SK-N-SH treated with all-trans-retinoic acid at 6 μM for 48 hours (cell line): ENCODE data around the gene CDCA5.

ENCODE experiments used
- ATAC-seq: fragments of 200-7000 bp; cut with Tn5 transposase; 3 replicates; pipeline ENCODE4 v1.9.1; 2020; ENCODE audit warnings: mild to moderate bottlenecking, moderate library complexity
- BACH2 ChIP-seq: fragments of 250-450 bp; sonication (Bioruptor Pico); IDR thresholded peaks from 2 replicates; pipeline ENCODE4 v1.9.0; 2021; ENCODE audit warnings: mild to moderate bottlenecking, borderline replicate concordance
- CREB5 ChIP-seq: fragments of 250-450 bp; sonication (Bioruptor Pico); IDR thresholded peaks from 2 replicates; pipeline ENCODE4 v1.5.1; 2020; ENCODE audit warnings: low read depth, mild to moderate bottlenecking, moderate library complexity
- CSRNP3 ChIP-seq: fragments of 250-450 bp; sonication (Bioruptor Pico); IDR thresholded peaks from 2 replicates; pipeline ENCODE4 v1.5.1; 2021; ENCODE audit warnings: mild to moderate bottlenecking, moderate library complexity
- ESRRG ChIP-seq: fragments of 250-450 bp; sonication (Bioruptor Pico); IDR thresholded peaks from 2 replicates; pipeline ENCODE4 v1.6.1; 2021; ENCODE audit warnings: mild to moderate bottlenecking
- ISL1 ChIP-seq: fragments of 250-450 bp; sonication (Bioruptor Pico); IDR thresholded peaks from 2 replicates; pipeline ENCODE4 v2.1.2; 2022; ENCODE audit warnings: mild to moderate bottlenecking, moderate library complexity
- OSR1 ChIP-seq: fragments of 250-450 bp; sonication (Bioruptor Pico); IDR thresholded peaks from 2 replicates; pipeline ENCODE4 v1.8.0; 2022; ENCODE audit warnings: moderate library complexity, mild to moderate bottlenecking, inconsistent platforms
- PATZ1 ChIP-seq: fragments of 250-450 bp; sonication (Bioruptor Pico); IDR thresholded peaks from 2 replicates; pipeline ENCODE4 v1.8.0; 2020; ENCODE audit warnings: mild to moderate bottlenecking, moderate library complexity, borderline replicate concordance
- POU6F1 ChIP-seq: fragments of 250-450 bp; sonication (Bioruptor Pico); IDR thresholded peaks from 2 replicates; pipeline ENCODE4 v1.8.0; 2021; ENCODE audit warnings: low read depth, mild to moderate bottlenecking, moderate library complexity, borderline replicate concordance
- RARB ChIP-seq: fragments of 250-450 bp; sonication (Bioruptor Pico); IDR thresholded peaks from 2 replicates; pipeline ENCODE4 v1.8.0; 2021; ENCODE audit warnings: mild to moderate bottlenecking, moderate library complexity
- SNAI2 ChIP-seq: fragments of 250-450 bp; sonication (Bioruptor Pico); IDR thresholded peaks from 2 replicates; pipeline ENCODE4 v1.5.0; 2020; ENCODE audit warnings: mild to moderate bottlenecking, moderate library complexity
- TCF4 ChIP-seq: fragments of 250-450 bp; sonication (Bioruptor Pico); IDR thresholded peaks from 2 replicates; pipeline ENCODE4 v1.8.0; 2021; ENCODE audit warnings: mild to moderate bottlenecking, moderate library complexity, borderline replicate concordance
- TOX ChIP-seq: fragments of 250-450 bp; sonication (Bioruptor Pico); IDR thresholded peaks from 2 replicates; pipeline ENCODE4 v1.8.0; 2021; ENCODE audit warnings: mild to moderate bottlenecking, moderate library complexity, borderline replicate concordance
- TSHZ2 ChIP-seq: fragments of 250-450 bp; sonication (Bioruptor Pico); IDR thresholded peaks from 2 replicates; pipeline ENCODE4 v1.5.0; 2020; ENCODE audit warnings: mild to moderate bottlenecking, moderate library complexity
- ZC3H10 ChIP-seq: fragments of 250-450 bp; sonication (Bioruptor Pico); IDR thresholded peaks from 2 replicates; pipeline ENCODE4 v1.5.1; 2021; ENCODE audit warnings: mild to moderate bottlenecking, moderate library complexity
- ZFP3 ChIP-seq: fragments of 250-450 bp; sonication (Bioruptor Pico); IDR thresholded peaks from 2 replicates; pipeline ENCODE4 v1.5.0; 2020; ENCODE audit warnings: mild to moderate bottlenecking, moderate library complexity
- ZFP30 ChIP-seq: fragments of 450-650 bp; formaldehyde crosslinking; IDR thresholded peaks from 2 replicates; pipeline ENCODE4 v1.5.0; 2022; ENCODE audit warnings: mild to moderate bottlenecking, moderate library complexity
- ZNF565 ChIP-seq: fragments of 450-650 bp; formaldehyde crosslinking; conservative IDR thresholded peaks from 2 replicates; pipeline ENCODE4 v1.5.0; 2020; ENCODE audit warnings: low read depth, mild to moderate bottlenecking, moderate library complexity
- ZNF70 ChIP-seq: fragments of 450-650 bp; formaldehyde crosslinking; IDR thresholded peaks from 2 replicates; pipeline ENCODE4 v1.5.0; 2020; ENCODE audit warnings: mild to moderate bottlenecking, moderate library complexity
- ZNF8 ChIP-seq: fragments of 450-650 bp; formaldehyde crosslinking; IDR thresholded peaks from 2 replicates; pipeline ENCODE4 v1.5.0; 2020; ENCODE audit warnings: mild to moderate bottlenecking, moderate library complexity

CDCA5 gene

GRCh38 chr11:65083134-65083833 is 556 bp downstream of the CDCA5 start:
- TF ChIP-seq ESRRG: no peak
- no peak for TF ChIP-seq ZC3H10 (CRISPR knock-in tag)
- TF ChIP-seq ZFP30 (CRISPR knock-in tag): no peak
- TF ChIP-seq TCF4: no peak
- TF ChIP-seq TSHZ2: no peak
- TF ChIP-seq ZNF70 (CRISPR knock-in tag): no peak
- no peak for TF ChIP-seq ZNF8
- no peak for TF ChIP-seq POU6F1 (CRISPR knock-in tag)
- TF ChIP-seq ISL1: no peak
- TF ChIP-seq BACH2 (CRISPR knock-in tag): no peak
- no peak for TF ChIP-seq CSRNP3 (CRISPR knock-in tag)
- TF ChIP-seq SNAI2: no peak
- TF ChIP-seq ZNF565 (CRISPR knock-in tag): no peak
- no peak for TF ChIP-seq RARB (CRISPR knock-in tag)
- TF ChIP-seq, all 23 proteins: peak for 0
- ATAC-seq: no peak; the same call in 1 of the 3 replicates

- no peak for ATAC-seq
- TF ChIP-seq ZFP3 (no peak), ZNF8 (no peak), RARB (CRISPR knock-in tag) (no peak), ZFP30 (CRISPR knock-in tag) (no peak)
These were observed 5.0 kb downstream of the CDCA5 start for GRCh38 chr11:65078786-65079342.

GRCh38 chr11:65078151-65078550 is 5.7 kb downstream of the CDCA5 start:
- TF ChIP-seq ZFP3 (no peak), OSR1 (CRISPR knock-in tag) (no peak), PATZ1 (CRISPR knock-in tag) (no peak), ESRRG (no peak), ISL1 (no peak), TOX (no peak), CREB5 (CRISPR knock-in tag) (no peak), BACH2 (CRISPR knock-in tag) (no peak), POU6F1 (CRISPR knock-in tag) (no peak)
- ATAC-seq: peak; percentile 90
